Measurements from ENCODE around the gene CD8B2.

- no peak for TF ChIP-seq CREB1 (IDR thresholded peaks at IDR 0.05)
- no peak for TF ChIP-seq CREB1 (CRISPR knock-in tag; IDR thresholded peaks at IDR 0.05)
- TF ChIP-seq PBX2 (CRISPR knock-in tag; IDR thresholded peaks at IDR 0.05; ENCODE audit: low read depth) = no peak
- no peak for TF ChIP-seq PBX2 (tag; conservative IDR thresholded peaks at IDR 0.05; ENCODE audit: low read depth)
- no peak for TF ChIP-seq POLR2AphosphoS2 (IDR thresholded peaks at IDR 0.05; ENCODE audit: low read length)
Observed at GRCh38 chr2:106516864-106517263, 29.7 kb downstream of the CD8B2 start.

Data from K562 (cell line).